C4-2B (cell line): ENCODE results near the gene C2orf68.

ENCODE experiments used
- H3K27ac ChIP-seq: fragments of 450-650 bp; 2 replicates; pipeline ENCODE4 v1.5.1; 2017
- CTCF ChIP-seq: fragments of 450-650 bp; conservative IDR thresholded peaks from 2 replicates; pipeline ENCODE4 v1.5.1; 2017; ENCODE audit warnings: mild to moderate bottlenecking
- ZFX ChIP-seq: fragments of 450-650 bp; IDR thresholded peaks from 2 replicates; pipeline ENCODE4 v1.6.1; 2017

The C2orf68 gene

GRCh38 chr2:85580206-85580605 lies 31.7 kb downstream of the C2orf68 start:
- H3K27ac ChIP-seq = no peak overlapping the region
- TF ChIP-seq CTCF (no peak), ZFX (no peak)

- no peak overlapping the region for H3K27ac ChIP-seq
- TF ChIP-seq ZFX (no peak), CTCF (no peak)
Observed at GRCh38 chr2:85579266-85579935, 32.5 kb downstream of the C2orf68 start.

- peak overlapping the region; percentile 73 for H3K27ac ChIP-seq
- TF ChIP-seq ZFX (no peak), CTCF (no peak)
Observed at GRCh38 chr2:85578243-85579180, 33.4 kb downstream of the C2orf68 start.

DNA sequence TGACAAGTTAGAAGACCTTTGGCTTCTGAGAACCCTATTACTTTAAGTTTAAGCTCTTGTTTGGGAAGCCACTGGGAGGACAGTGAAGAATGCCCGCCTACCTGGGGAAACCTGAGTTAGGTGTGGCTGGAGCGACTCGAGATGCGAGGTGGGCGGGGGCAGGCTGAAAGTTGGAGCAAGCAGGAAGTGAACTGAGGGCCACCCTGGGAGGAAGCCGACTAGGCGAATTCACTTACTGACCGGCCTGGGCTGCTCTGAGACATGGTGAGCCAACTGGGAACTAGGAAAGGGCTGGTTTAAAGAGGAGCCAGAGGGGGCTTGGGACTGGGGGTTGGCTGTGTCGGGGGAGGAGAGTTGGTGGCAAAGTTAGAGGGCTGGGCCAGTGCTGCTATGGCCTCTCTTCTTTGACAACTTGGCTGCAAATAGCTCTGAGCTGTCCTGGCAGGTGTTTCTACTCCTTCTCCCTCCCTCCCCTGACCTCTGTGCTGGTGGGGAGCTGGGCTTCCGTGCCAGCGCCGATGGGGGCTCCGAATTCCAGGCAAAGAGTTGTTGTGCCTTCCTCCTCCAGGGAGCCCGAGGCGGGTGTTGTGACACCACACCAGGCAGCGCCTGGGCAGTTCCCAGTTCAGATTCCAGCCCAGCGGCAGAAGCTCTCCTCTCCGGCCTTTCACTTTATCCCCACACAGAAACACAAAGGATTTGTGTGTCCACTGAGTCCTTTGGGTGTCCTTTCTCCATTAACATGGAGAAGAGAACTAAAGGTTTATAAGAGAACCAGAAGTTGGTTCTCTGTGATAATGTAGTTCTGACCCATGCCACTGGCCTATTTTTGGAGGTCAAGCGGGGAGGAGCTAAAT lies 34.3 kb downstream of the C2orf68 start, which contains the start of gene VAMP8:
VAMP8 (plus strand) TSS at position 201 of the 857 bp plus-strand sequence; CDS start at position 262, 61 bp downstream.
- H3K27ac ChIP-seq = peak within 1 kb of the TSS; percentile 73
- no peak for TF ChIP-seq ZFX
- no peak for TF ChIP-seq CTCF

- H3K27ac ChIP-seq = peak overlapping the region; percentile 73
- TF ChIP-seq ZFX (no peak), CTCF (no peak)
Observed at GRCh38 chr2:85577063-85577385, 34.8 kb downstream of the C2orf68 start.

DNA sequence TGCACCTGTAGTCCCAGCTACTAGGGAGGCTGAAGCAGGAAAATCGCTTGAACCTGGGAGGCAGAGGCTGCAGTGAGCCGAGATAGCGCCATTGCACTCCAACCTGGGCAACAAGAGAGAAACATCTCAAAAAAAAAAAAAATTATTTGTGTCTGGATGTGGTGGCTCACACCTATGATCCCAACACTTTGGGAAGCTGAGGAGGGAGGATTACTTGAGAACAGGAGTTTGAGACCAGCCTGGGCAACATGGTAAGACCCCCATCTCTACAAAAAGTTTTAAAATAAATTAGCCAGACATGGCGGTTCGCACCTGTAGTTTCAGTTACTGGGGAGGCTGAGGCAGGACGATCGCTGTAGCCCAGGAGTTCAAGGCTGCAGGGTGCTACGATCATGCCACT lies 36.1 kb downstream of the C2orf68 start:
- TF ChIP-seq CTCF (no peak), ZFX (no peak)
- peak overlapping the region; percentile 73 for H3K27ac ChIP-seq
